Measurements from ENCODE around the gene DENND10.
"Not testable (repeated sequence)": the region's sequence is repeated elsewhere in the genome, so short reads cannot be mapped to it uniquely, and the experiment has no call there.

DENND10 gene

GRCh38 chr10:119178372-119179119 is 74.6 kb downstream of the DENND10 start, which contains the start of gene PRDX3:
PRDX3 (minus strand) TSS chr10:119178812; CDS start chr10:119178790, 22 bp downstream.
- peaks cover 32% of the 10 kb centered on the region for H3K36me3 ChIP-seq (replicated peaks)
- no peaks in the 10 kb centered on the region for H3K27me3 ChIP-seq (ENCODE audit: low read depth)
- in situ Hi-C loops (cut with MboI; ENCODE audit: low sequenced_read_pairs), result no loop called here
- H3K4me3 ChIP-seq, result peak within 1 kb of the TSS; percentile 95
- H3K4me1 ChIP-seq, result peaks cover 9% of the 10 kb centered on the region
- H3K9me3 ChIP-seq, result no peaks in the 10 kb centered on the region
- DNase-seq (ENCODE audit: low spot score in 2 of 2), result peak; percentile 93 to 98

DNA sequence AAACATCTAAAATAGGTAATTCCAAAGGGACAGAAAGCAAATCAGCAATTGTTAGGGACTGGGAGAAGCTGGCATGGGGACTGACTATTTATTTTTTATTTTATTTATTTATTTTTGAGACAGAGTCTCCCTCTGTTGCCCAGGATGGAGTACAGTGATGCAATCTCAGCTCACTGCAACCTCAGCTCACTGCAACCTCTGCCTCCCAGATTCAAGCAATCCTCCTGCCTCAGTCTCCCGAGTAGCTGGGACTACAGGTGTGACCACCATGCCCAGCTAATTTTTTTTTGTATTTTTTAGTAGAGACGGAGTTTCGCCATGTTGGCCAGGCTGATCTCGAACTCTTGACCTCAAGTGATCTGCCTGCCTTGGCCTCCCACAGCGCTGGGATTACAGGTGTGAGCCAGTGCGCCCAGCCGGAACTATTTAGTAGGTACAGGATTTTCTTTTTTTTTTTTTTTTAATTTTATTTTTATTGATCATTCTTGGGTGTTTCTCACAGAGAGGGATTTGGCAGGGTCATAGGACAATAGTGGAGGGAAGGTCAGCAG is 77.0 kb downstream of the DENND10 start:
- H3K27me3 ChIP-seq (ENCODE audit: low read depth); H3K4me3 ChIP-seq; DNase-seq (ENCODE audit: low spot score in 2 of 2); H3K4me1 ChIP-seq; in situ Hi-C loops (cut with MboI; ENCODE audit: low sequenced_read_pairs); H3K9me3 ChIP-seq: not testable (repeated sequence)
- peaks cover 13% of the 10 kb centered on the region for H3K36me3 ChIP-seq (replicated peaks)

DNA sequence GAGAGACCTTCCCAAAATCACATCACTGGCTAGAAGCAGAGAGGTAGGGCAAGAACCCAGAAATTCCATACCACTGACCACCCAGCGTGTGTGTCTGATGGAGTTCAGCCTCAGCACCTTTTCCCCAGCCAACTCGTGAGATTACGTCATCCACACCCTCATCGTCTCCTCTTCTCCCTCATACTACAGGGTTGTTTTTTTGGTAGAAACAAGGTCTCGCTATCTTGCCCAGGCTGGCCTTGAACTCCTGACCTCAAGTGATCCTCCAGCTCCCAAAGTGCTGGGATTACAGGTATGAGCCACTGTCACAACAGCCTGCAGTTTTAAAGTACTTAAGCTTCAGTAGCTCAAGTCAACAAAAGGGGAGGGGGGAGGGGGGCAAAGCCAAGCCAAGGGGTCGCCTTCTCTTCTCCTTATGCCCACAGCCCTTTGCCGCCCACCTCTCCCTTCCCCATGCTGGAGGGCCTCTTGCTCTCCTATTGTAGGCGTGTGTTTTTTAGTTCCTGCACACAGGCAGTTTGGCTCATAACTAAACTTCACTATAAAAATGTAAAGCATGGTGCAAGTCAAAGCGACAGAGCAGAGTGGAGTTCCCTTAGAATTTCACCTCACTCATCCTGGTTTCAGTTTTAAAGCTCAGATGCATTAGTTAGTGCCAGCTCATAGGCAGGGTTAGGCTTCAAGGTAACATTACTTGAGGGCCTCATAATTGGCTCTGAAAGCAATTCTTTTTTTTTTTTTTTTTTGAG is 79.9 kb downstream of the DENND10 start:
- DNase-seq (ENCODE audit: low spot score in 2 of 2), result no peak
- no peak overlapping the region for H3K4me3 ChIP-seq
- no peaks in the 10 kb centered on the region for H3K36me3 ChIP-seq (replicated peaks)
- no peaks in the 10 kb centered on the region for H3K9me3 ChIP-seq
- in situ Hi-C loops (cut with MboI; ENCODE audit: low sequenced_read_pairs), result no loop called here
- H3K27me3 ChIP-seq (ENCODE audit: low read depth), result no peaks in the 10 kb centered on the region
- peaks cover 4% of the 10 kb centered on the region for H3K4me1 ChIP-seq
